ENCODE data around the gene NOC4L. TPM values are rescaled to one million over a fixed set of nuclear protein-coding genes. Genes with fewer than 3 reads are reported as not detected.
"Not testable (repeated sequence)": the region's sequence is repeated elsewhere in the genome, so short reads cannot be mapped to it uniquely, and the experiment has no call there.

The NOC4L gene
- 14.3 and 15.4 TPM in 2 replicates for total RNA-seq (2014; rRNA removed; shearing (Covaris generic))

GRCh38 chr12:132144115-132144809 is at the start of gene NOC4L, which contains the start of gene DDX51:
Gene NOC4L, plus strand, starts transcription at chr12:132144457. Its CDS starts 32 bp downstream, at chr12:132144489.
Gene DDX51, minus strand, starts transcription at chr12:132144319. Its CDS starts 23 bp downstream, at chr12:132144296.
- peaks cover 24% of the 10 kb centered on the region for H3K36me3 ChIP-seq
- H3K4me3 ChIP-seq: peak within 1 kb of the TSS; percentile 83
- DNase-seq: peak; percentile 89 to 92
- H3K9me3 ChIP-seq (replicated peaks): no peaks in the 10 kb centered on the region
- H3K27ac ChIP-seq: peak within 1 kb of the TSS; percentile 50
- H3K4me1 ChIP-seq: no peaks in the 10 kb centered on the region
- no peaks in the 10 kb centered on the region for H3K27me3 ChIP-seq

GRCh38 chr12:132095520-132096409 is 48.5 kb upstream of the NOC4L start:
- H3K36me3 ChIP-seq: peaks cover 25% of the 10 kb centered on the region
- no peak for DNase-seq
- H3K4me3 ChIP-seq: no peak overlapping the region
- no peaks in the 10 kb centered on the region for H3K4me1 ChIP-seq
- H3K27ac ChIP-seq: no peak overlapping the region
- H3K9me3 ChIP-seq (replicated peaks): no peaks in the 10 kb centered on the region
- H3K27me3 ChIP-seq: no peaks in the 10 kb centered on the region

- H3K27me3 ChIP-seq: no peaks in the 10 kb centered on the region
- H3K27ac ChIP-seq: no peak overlapping the region
- no peaks in the 10 kb centered on the region for H3K9me3 ChIP-seq (replicated peaks)
- DNase-seq: no peak
- no peak overlapping the region for H3K4me3 ChIP-seq
- H3K36me3 ChIP-seq: peaks cover 14% of the 10 kb centered on the region
- no peaks in the 10 kb centered on the region for H3K4me1 ChIP-seq
Observed at GRCh38 chr12:132099739-132100138, 44.5 kb upstream of the NOC4L start.

GRCh38 chr12:132100306-132101065 is 43.8 kb upstream of the NOC4L start:
- DNase-seq: no peak
- Histone ChIP-seq H3K36me3 (peaks cover 12% of the 10 kb centered on the region), H3K9me3 (replicated peaks) (no peaks in the 10 kb centered on the region), H3K27ac (no peak overlapping the region), H3K4me1 (no peaks in the 10 kb centered on the region), H3K27me3 (no peaks in the 10 kb centered on the region), H3K4me3 (no peak overlapping the region)

- no peaks in the 10 kb centered on the region for H3K27me3 ChIP-seq
- no peak for DNase-seq
- H3K4me1 ChIP-seq: no peaks in the 10 kb centered on the region
- H3K36me3 ChIP-seq: peaks cover 4% of the 10 kb centered on the region
- no peak overlapping the region for H3K27ac ChIP-seq
- H3K4me3 ChIP-seq: no peak overlapping the region
- H3K9me3 ChIP-seq (replicated peaks): no peaks in the 10 kb centered on the region
Observed at GRCh38 chr12:132102297-132102696, 42.0 kb upstream of the NOC4L start.

- DNase-seq; H3K4me3 ChIP-seq; H3K9me3 ChIP-seq (replicated peaks); H3K4me1 ChIP-seq; H3K36me3 ChIP-seq; H3K27me3 ChIP-seq; H3K27ac ChIP-seq: not testable (repeated sequence)
Observed at GRCh38 chr12:132103072-132103471, 41.2 kb upstream of the NOC4L start.

GRCh38 chr12:132103542-132104308 is 40.5 kb upstream of the NOC4L start:
- DNase-seq: no peak

GRCh38 chr12:132105467-132105866 is 38.8 kb upstream of the NOC4L start:
- Histone ChIP-seq H3K36me3 (peaks cover 2% of the 10 kb centered on the region; the same call in 1 of the 2 replicates), H3K27ac (no peak overlapping the region), H3K27me3 (no peaks in the 10 kb centered on the region), H3K4me1 (no peaks in the 10 kb centered on the region), H3K4me3 (no peak overlapping the region), H3K9me3 (replicated peaks) (no peaks in the 10 kb centered on the region)
- DNase-seq: no peak

More at GRCh38 chr12:132103542-132104308, 40.5 kb upstream of the NOC4L start:
- no peaks in the 10 kb centered on the region for H3K27me3 ChIP-seq
- H3K9me3 ChIP-seq (replicated peaks): no peaks in the 10 kb centered on the region
- H3K4me3 ChIP-seq: no peak overlapping the region
- H3K36me3 ChIP-seq: peaks cover 2% of the 10 kb centered on the region; the same call in 1 of the 2 replicates
- no peak overlapping the region for H3K27ac ChIP-seq
- H3K4me1 ChIP-seq: no peaks in the 10 kb centered on the region

- no peaks in the 10 kb centered on the region for H3K27me3 ChIP-seq
- no peak for DNase-seq
- H3K4me3 ChIP-seq: no peak overlapping the region
- no peaks in the 10 kb centered on the region for H3K9me3 ChIP-seq (replicated peaks)
- no peak overlapping the region for H3K27ac ChIP-seq
- no peaks in the 10 kb centered on the region for H3K4me1 ChIP-seq
- peaks cover 2% of the 10 kb centered on the region; the same call in 1 of the 2 replicates for H3K36me3 ChIP-seq
Observed at GRCh38 chr12:132106921-132107320, 37.3 kb upstream of the NOC4L start.

GRCh38 chr12:132108211-132108832 is 35.9 kb upstream of the NOC4L start:
- no peak for DNase-seq
- Histone ChIP-seq H3K9me3 (replicated peaks) (no peaks in the 10 kb centered on the region), H3K4me3 (no peak overlapping the region), H3K27me3 (no peaks in the 10 kb centered on the region), H3K27ac (no peak overlapping the region), H3K4me1 (no peaks in the 10 kb centered on the region), H3K36me3 (peaks cover 2% of the 10 kb centered on the region; the same call in 1 of the 2 replicates)

GRCh38 chr12:132109741-132110140 is 34.5 kb upstream of the NOC4L start:
- Histone ChIP-seq H3K27ac (no peak overlapping the region), H3K36me3 (peaks cover 2% of the 10 kb centered on the region; the same call in 1 of the 2 replicates), H3K9me3 (replicated peaks) (no peaks in the 10 kb centered on the region), H3K4me1 (no peaks in the 10 kb centered on the region), H3K4me3 (no peak overlapping the region), H3K27me3 (no peaks in the 10 kb centered on the region)
- no peak for DNase-seq

GRCh38 chr12:132110677-132111076 is 33.6 kb upstream of the NOC4L start:
- H3K9me3 ChIP-seq (replicated peaks): no peaks in the 10 kb centered on the region
- DNase-seq: no peak
- H3K4me1 ChIP-seq: no peaks in the 10 kb centered on the region
- H3K36me3 ChIP-seq: peaks cover 5% of the 10 kb centered on the region; the same call in 1 of the 2 replicates
- H3K4me3 ChIP-seq: no peak overlapping the region
- H3K27me3 ChIP-seq: no peaks in the 10 kb centered on the region
- no peak overlapping the region for H3K27ac ChIP-seq

- Histone ChIP-seq H3K9me3 (replicated peaks) (no peaks in the 10 kb centered on the region), H3K4me1 (no peaks in the 10 kb centered on the region), H3K36me3 (peaks cover 9% of the 10 kb centered on the region), H3K4me3 (no peak overlapping the region), H3K27me3 (no peaks in the 10 kb centered on the region), H3K27ac (no peak overlapping the region)
- no peak for DNase-seq
Observed at GRCh38 chr12:132111654-132112304, 32.5 kb upstream of the NOC4L start.
